IMR-90 (cell line): ENCODE data around the gene POLD1. TPM values are rescaled to one million over a fixed set of nuclear protein-coding genes. Genes with fewer than 3 reads are reported as not detected.

Experiments
- ATAC-seq: fragments of 200-7000 bp; cut with Tn5 transposase; 2 replicates; pipeline ENCODE4 v1.9.1; 2020; ENCODE audit warnings: low read depth, mild to moderate bottlenecking, moderate library complexity
- BruUV-seq: library from RNA; stranded (reverse); fragments of 400-500 nt; replicated peaks from 2 replicates; lab custom pipeline; 2021; lab: Mats Ljungman, UMichigan
- CTCF ChIA-PET: fragments of 300-600 bp; formaldehyde crosslinking; extraction: SDS; loops from one replicate; lab custom pipeline; 2021; ENCODE audit warnings: antibody characterized with exemption; lab: Yijun Ruan, JAX
- POLR2A ChIA-PET: fragments of 300-600 bp; sonication (Branson Sonifier 250); formaldehyde crosslinking; loops from one replicate; lab custom pipeline; 2022; ENCODE audit warnings: antibody characterized with exemption; ENCODE audit not compliant: unreplicated experiment; lab: Charles Lee
- DNase-seq: peaks from one replicate; pipeline ENCODE4 v3.0.0; 2013
- H2AFZ ChIP-seq: replicated peaks from 2 replicates; pipeline ENCODE3; 2013; ENCODE audit warnings: low read length, mild to moderate bottlenecking; ENCODE audit not compliant: poor library complexity
- H2AK5ac ChIP-seq: 2 replicates; pipeline ENCODE4 v1.6.1; 2013; ENCODE audit warnings: low read depth, low read length, inconsistent platforms
- H2AK9ac ChIP-seq: replicated peaks from 2 replicates; pipeline ENCODE3; 2013; ENCODE audit warnings: mild to moderate bottlenecking, low read depth, low read length, moderate library complexity; ENCODE audit not compliant: poor library complexity
- H2BK120ac ChIP-seq: 2 replicates; pipeline ENCODE4 v1.6.1; 2013; ENCODE audit warnings: low read depth, low read length, inconsistent platforms
- H2BK15ac ChIP-seq: 3 replicates; pipeline ENCODE4 v1.6.1; 2013; ENCODE audit warnings: low read depth, low read length, inconsistent platforms
- H2BK20ac ChIP-seq: 2 replicates; pipeline ENCODE4 v1.6.1; 2013; ENCODE audit warnings: low read depth, mild to moderate bottlenecking, inconsistent platforms, low read length, moderate library complexity
- H2BK5ac ChIP-seq: 2 replicates; pipeline ENCODE4 v1.6.1; 2013; ENCODE audit warnings: mild to moderate bottlenecking, low read depth, low read length, inconsistent platforms; ENCODE audit not compliant: poor library complexity, severe bottlenecking
- H3K14ac ChIP-seq: replicated peaks from 2 replicates; pipeline ENCODE4 v1.6.1; 2013; ENCODE audit warnings: low read depth, low read length, inconsistent platforms
- H3K18ac ChIP-seq: 2 replicates; pipeline ENCODE4 v1.6.1; 2013; ENCODE audit warnings: low read depth, low read length, control low read depth
- H3K23ac ChIP-seq: 2 replicates; pipeline ENCODE4 v1.6.1; 2013; ENCODE audit warnings: low read depth, low read length, inconsistent platforms
- H3K27ac ChIP-seq: 2 replicates; pipeline ENCODE4 v1.5.1; 2013; ENCODE audit warnings: mild to moderate bottlenecking, control low read depth, low read length; ENCODE audit not compliant: insufficient read depth
- H3K27me3 ChIP-seq: 2 replicates; pipeline ENCODE4 v1.6.1; 2013; ENCODE audit warnings: low read length; ENCODE audit not compliant: control insufficient read depth, insufficient read depth
- H3K36me3 ChIP-seq: 2 replicates; pipeline ENCODE4 v1.6.1; 2013; ENCODE audit warnings: low read length, mixed read lengths; ENCODE audit not compliant: control insufficient read depth, insufficient read depth
- H3K4ac ChIP-seq: 2 replicates; pipeline ENCODE4 v1.6.1; 2013; ENCODE audit warnings: low read depth, low read length, inconsistent platforms
- H3K4me1 ChIP-seq: 2 replicates; pipeline ENCODE4 v1.6.1; 2013; ENCODE audit warnings: low read length, mixed read lengths; ENCODE audit not compliant: control insufficient read depth, insufficient read depth
- H3K4me2 ChIP-seq: 2 replicates; pipeline ENCODE4 v1.6.1; 2013; ENCODE audit warnings: low read depth, mild to moderate bottlenecking, control low read depth, low read length, moderate library complexity
- H3K4me3 ChIP-seq: 2 replicates; pipeline ENCODE4 v1.5.1; 2013; ENCODE audit warnings: low read depth, mild to moderate bottlenecking, control low read depth, low read length, moderate library complexity; ENCODE audit not compliant: insufficient read depth
- H3K56ac ChIP-seq: 2 replicates; pipeline ENCODE4 v1.6.1; 2013; ENCODE audit warnings: low read length, inconsistent platforms; ENCODE audit not compliant: insufficient read depth; ENCODE audit errors: extremely low read depth
- H3K79me1 ChIP-seq, 2 experiments: 2 replicates each; pipeline ENCODE4 v1.6.1; 2013; ENCODE audit warnings: low read length in 2 of 2, inconsistent platforms in 1 of 2, low read depth in 1 of 2
- H3K9ac ChIP-seq: 2 replicates; pipeline ENCODE4 v1.6.1; 2013; ENCODE audit warnings: low read depth, low read length, control low read depth
- H3K9me1 ChIP-seq: 2 replicates; pipeline ENCODE4 v1.6.1; 2013; ENCODE audit warnings: low read length, inconsistent platforms; ENCODE audit not compliant: insufficient read depth
- H3K9me3 ChIP-seq: 2 replicates; pipeline ENCODE4 v1.6.1; 2013; ENCODE audit warnings: low read length; ENCODE audit not compliant: control insufficient read depth, insufficient read depth
- H4K20me1 ChIP-seq: 2 replicates; pipeline ENCODE4 v1.6.1; 2013; ENCODE audit warnings: low read length, inconsistent platforms; ENCODE audit not compliant: insufficient read depth
- H4K5ac ChIP-seq: 2 replicates; pipeline ENCODE4 v1.6.1; 2013; ENCODE audit warnings: mild to moderate bottlenecking, low read depth, low read length, control low read depth
- H4K8ac ChIP-seq, 2 experiments: 2 replicates each; pipeline ENCODE4 v1.6.1; 2013; ENCODE audit warnings: low read depth in 2 of 2, low read length in 2 of 2, control low read depth in 1 of 2, inconsistent platforms in 1 of 2
- H4K91ac ChIP-seq: 2 replicates; pipeline ENCODE4 v1.6.1; 2013; ENCODE audit warnings: low read depth, low read length, inconsistent platforms; ENCODE audit not compliant: insufficient read depth
- BHLHE40 ChIP-seq: fragments of 150-350 bp; IDR thresholded peaks from 2 replicates; pipeline ENCODE4 v1.6.1; 2016; ENCODE audit warnings: mild to moderate bottlenecking, low read depth, low read length
- CEBPB ChIP-seq: IDR thresholded peaks from 2 replicates; pipeline ENCODE4 v1.6.1; 2012; ENCODE audit warnings: low read depth, low read length, improper control_type of control experiment
- CHD1 ChIP-seq: IDR thresholded peaks from 2 replicates; pipeline ENCODE4 v1.6.1; 2012; ENCODE audit warnings: low read depth, low read length, improper control_type of control experiment
- ELK1 ChIP-seq: fragments of 150-350 bp; IDR thresholded peaks from 2 replicates; pipeline ENCODE4 v1.6.1; 2016; ENCODE audit warnings: low read depth, mild to moderate bottlenecking, low read length, moderate library complexity, borderline replicate concordance
- FOS ChIP-seq: fragments of 150-350 bp; IDR thresholded peaks from 2 replicates; pipeline ENCODE4 v1.6.1; 2016; ENCODE audit warnings: low read depth, low read length
- MAFK ChIP-seq: IDR thresholded peaks from 2 replicates; pipeline ENCODE4 v1.6.1; 2012; ENCODE audit warnings: low read depth, low read length, improper control_type of control experiment
- MAZ ChIP-seq: IDR thresholded peaks from 2 replicates; pipeline ENCODE4 v1.6.1; 2012; ENCODE audit warnings: low read depth, mild to moderate bottlenecking, low read length, improper control_type of control experiment, moderate library complexity, borderline replicate concordance
- MXI1 ChIP-seq: IDR thresholded peaks from 2 replicates; pipeline ENCODE4 v1.6.1; 2012; ENCODE audit warnings: low read depth, mild to moderate bottlenecking, low read length, moderate library complexity, borderline replicate concordance
- NFE2L2 ChIP-seq: fragments of 150-350 bp; IDR thresholded peaks from 2 replicates; pipeline ENCODE4 v1.6.1; 2016; ENCODE audit warnings: low read depth, mild to moderate bottlenecking, low read length
- POLR2A ChIP-seq: IDR thresholded peaks from 2 replicates; pipeline ENCODE4 v1.6.1; 2012; ENCODE audit warnings: mild to moderate bottlenecking, low read depth, low read length
- RAD21 ChIP-seq: IDR thresholded peaks from 2 replicates; pipeline ENCODE4 v1.6.1; 2012; ENCODE audit warnings: low read length, improper control_type of control experiment
- RCOR1 ChIP-seq: IDR thresholded peaks from 2 replicates; pipeline ENCODE4 v1.6.1; 2012; ENCODE audit warnings: mild to moderate bottlenecking, low read length, improper control_type of control experiment; ENCODE audit not compliant: insufficient replicate concordance
- RFX5 ChIP-seq: IDR thresholded peaks from 2 replicates; pipeline ENCODE4 v1.8.0; 2012; ENCODE audit warnings: low read depth, mild to moderate bottlenecking, low read length, moderate library complexity
- SMC3 ChIP-seq: fragments of 150-350 bp; IDR thresholded peaks from 2 replicates; pipeline ENCODE4 v1.6.1; 2016; ENCODE audit warnings: low read depth, mild to moderate bottlenecking, antibody characterized with exemption, low read length, moderate library complexity
- WGBS, 2 experiments: methylation state at CpG; one replicate each; pipeline versions ENCODE4 v1.1.5 to v1.1.7; 2013; ENCODE audit warnings: missing lambda C conversion rate in 2 of 2; ENCODE audit not compliant: insufficient read length in 1 of 2; ENCODE audit errors: extremely low coverage in 2 of 2; 5-methylcytosine and 5-hydroxymethylcytosine counted together
- dilution Hi-C: fragments of 300-500 bp; cut with HindIII; formaldehyde crosslinking; loops from one replicate; pipeline ENCODE4 v1.14.3; 2018; ENCODE audit warnings: low sequenced_read_pairs; ENCODE audit not compliant: unreplicated experiment
- in situ Hi-C: fragments of 300-500 bp; cut with MboI; formaldehyde crosslinking; loops from 3 replicates; pipeline ENCODE4 v1.14.3; 2019; ENCODE audit warnings: low sequenced_read_pairs, inconsistent platforms, mixed read lengths
- intact Hi-C: fragments of 100-400 bp; cut with micrococcal nuclease; formaldehyde crosslinking; loops from 2 replicates; pipeline ENCODE4 v1.10.0; 2022
- polyA plus RNA-seq, 3 experiments: library from polyadenylated mRNA; depleted of rRNA; stranded (reverse); fragments of >200 nt; gene quantifications; 2 replicates each; pipeline ENCODE4 v1.2.3, GENCODE V29; 2012; ENCODE audit warnings: low replicate concordance in 1 of 3
- total RNA-seq: library from RNA; depleted of rRNA; stranded (reverse); fragments of >200 nt; gene quantifications from 2 replicates; pipeline ENCODE4 v1.2.3, GENCODE V29; 2012
- TF ChIP-seq, protein P1 (sequence below): fragments of 150-350 bp; IDR thresholded peaks from 2 replicates; pipeline ENCODE4 v1.6.1; 2017; ENCODE audit warnings: mild to moderate bottlenecking, antibody characterized with exemption, low read length, low read depth
- TF ChIP-seq, protein P2 (sequence below): conservative IDR thresholded peaks from 2 replicates; pipeline ENCODE4 v1.5.1; 2012; ENCODE audit warnings: mild to moderate bottlenecking, low read depth, low read length, improper control_type of control experiment

The POLD1 gene
- total and polyA plus RNA-seq, 2 of the 4 experiments (the other 2 are of a cell fraction) = 13.8 to 28.9 TPM

GRCh38 chr19:50378863-50379236 lies 5.3 kb upstream of the POLD1 start:
- dilution Hi-C loops (no loop called here), intact Hi-C loops (loop anchor here (5.0 kb wide), 1 partner anchor 423 kb away; no protein-coding TSS in a partner anchor), in situ Hi-C loops (loop anchor here (5.0 kb wide), 1 partner anchor 343 kb away; the partner anchor contains the start of gene CLEC11A)
- TF ChIP-seq RFX5 = no peak
- no peak for TF ChIP-seq MAFK
- no peak for TF ChIP-seq FOS
- TF ChIP-seq ELK1 = no peak
- TF ChIP-seq MAZ = no peak
- no peak for TF ChIP-seq RAD21
- TF ChIP-seq POLR2A = no peak
- TF ChIP-seq CEBPB = no peak
- TF ChIP-seq, protein P1, sequence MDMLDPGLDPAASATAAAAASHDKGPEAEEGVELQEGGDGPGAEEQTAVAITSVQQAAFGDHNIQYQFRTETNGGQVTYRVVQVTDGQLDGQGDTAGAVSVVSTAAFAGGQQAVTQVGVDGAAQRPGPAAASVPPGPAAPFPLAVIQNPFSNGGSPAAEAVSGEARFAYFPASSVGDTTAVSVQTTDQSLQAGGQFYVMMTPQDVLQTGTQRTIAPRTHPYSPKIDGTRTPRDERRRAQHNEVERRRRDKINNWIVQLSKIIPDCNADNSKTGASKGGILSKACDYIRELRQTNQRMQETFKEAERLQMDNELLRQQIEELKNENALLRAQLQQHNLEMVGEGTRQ = no peak
- TF ChIP-seq SMC3 = no peak
- TF ChIP-seq, protein P2, sequence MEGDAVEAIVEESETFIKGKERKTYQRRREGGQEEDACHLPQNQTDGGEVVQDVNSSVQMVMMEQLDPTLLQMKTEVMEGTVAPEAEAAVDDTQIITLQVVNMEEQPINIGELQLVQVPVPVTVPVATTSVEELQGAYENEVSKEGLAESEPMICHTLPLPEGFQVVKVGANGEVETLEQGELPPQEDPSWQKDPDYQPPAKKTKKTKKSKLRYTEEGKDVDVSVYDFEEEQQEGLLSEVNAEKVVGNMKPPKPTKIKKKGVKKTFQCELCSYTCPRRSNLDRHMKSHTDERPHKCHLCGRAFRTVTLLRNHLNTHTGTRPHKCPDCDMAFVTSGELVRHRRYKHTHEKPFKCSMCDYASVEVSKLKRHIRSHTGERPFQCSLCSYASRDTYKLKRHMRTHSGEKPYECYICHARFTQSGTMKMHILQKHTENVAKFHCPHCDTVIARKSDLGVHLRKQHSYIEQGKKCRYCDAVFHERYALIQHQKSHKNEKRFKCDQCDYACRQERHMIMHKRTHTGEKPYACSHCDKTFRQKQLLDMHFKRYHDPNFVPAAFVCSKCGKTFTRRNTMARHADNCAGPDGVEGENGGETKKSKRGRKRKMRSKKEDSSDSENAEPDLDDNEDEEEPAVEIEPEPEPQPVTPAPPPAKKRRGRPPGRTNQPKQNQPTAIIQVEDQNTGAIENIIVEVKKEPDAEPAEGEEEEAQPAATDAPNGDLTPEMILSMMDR = no peak
- no peak for TF ChIP-seq BHLHE40
- no peak for TF ChIP-seq NFE2L2
- no peak for TF ChIP-seq MXI1
- no peak for TF ChIP-seq CHD1
- TF ChIP-seq RCOR1 = no peak
- ATAC-seq = no peak
- H3K9me3 ChIP-seq = no peaks in the 10 kb centered on the region
- no peak overlapping the region for H3K27ac ChIP-seq
- ChIA-PET CTCF (no interaction called here), POLR2A (no interaction called here)
- no peak overlapping the region for H2AK5ac ChIP-seq
- H2BK15ac ChIP-seq = no peak overlapping the region
- no peak overlapping the region for H3K56ac ChIP-seq
- H3K9me1 ChIP-seq = no peaks in the 10 kb centered on the region
- H3K4ac ChIP-seq = no peak overlapping the region
- no peak for DNase-seq
- no peak overlapping the region for H4K91ac ChIP-seq
- no peak overlapping the region for H4K5ac ChIP-seq
- peaks cover 8% of the 10 kb centered on the region for H4K20me1 ChIP-seq
- no peaks in the 10 kb centered on the region for H3K4me1 ChIP-seq
- H3K27me3 ChIP-seq = no peaks in the 10 kb centered on the region
- no peak overlapping the region for H3K18ac ChIP-seq
- no TSS peak for BruUV-seq
- H3K23ac ChIP-seq = no peak overlapping the region
- H2BK5ac ChIP-seq = no peak overlapping the region
- no peak overlapping the region for H2BK20ac ChIP-seq
- H3K36me3 ChIP-seq = peaks cover 42% of the 10 kb centered on the region
- H2AK9ac ChIP-seq = no peak overlapping the region
- H3K4me2 ChIP-seq = no peak overlapping the region
- H4K8ac ChIP-seq = no peak overlapping the region
- no peak overlapping the region for H3K9ac ChIP-seq
- no peak overlapping the region for H3K14ac ChIP-seq
- H2BK120ac ChIP-seq = no peak overlapping the region
- no peak overlapping the region for H2AFZ ChIP-seq
- H3K4me3 ChIP-seq = no peak overlapping the region
- WGBS, 2 experiments = 80% methylated on average over 1 of the region's 10 CpGs; no CpG with 5 or more reads in 1 of the 2 experiments
- peaks cover 0 to 30% of the 10 kb centered on the region in 2 experiments for H3K79me1 ChIP-seq
